Skin of body (tissue), 2 donors: ENCODE measurements around the gene RAI1. TPM values are rescaled to one million over a fixed set of nuclear protein-coding genes. Genes with fewer than 3 reads are reported as not detected.

Experiments
- DNase-seq: peaks from one replicate; lab custom pipeline; 2025; lab: John Stamatoyannopoulos, UW
- total RNA-seq: library from RNA; depleted of rRNA; stranded (reverse); fragments of >200 nt; gene quantifications from one replicate; pipeline ENCODE4 v1.2.3, GENCODE V29; 2014

The RAI1 gene
- total RNA-seq, 1 donor from 2014 or later: 11.4 TPM

GRCh38 chr17:17783116-17783824 is 102.0 kb downstream of the RAI1 start:
- no peak for DNase-seq

- peak; percentile 87 for DNase-seq
These were observed 102.8 kb downstream of the RAI1 start for GRCh38 chr17:17783825-17784656.

- no peak for DNase-seq
These were observed 103.5 kb downstream of the RAI1 start for GRCh38 chr17:17784657-17785267.

GRCh38 chr17:17785407-17785806 is 104.1 kb downstream of the RAI1 start:
- no peak for DNase-seq

GRCh38 chr17:17786998-17787397 is 105.7 kb downstream of the RAI1 start:
- no peak for DNase-seq

GRCh38 chr17:17787568-17787967 is 106.3 kb downstream of the RAI1 start:
- no peak for DNase-seq

- no peak for DNase-seq
These were observed 107.7 kb downstream of the RAI1 start for GRCh38 chr17:17788967-17789366.

GRCh38 chr17:17789410-17789809 is 108.2 kb downstream of the RAI1 start:
- DNase-seq: no peak

GRCh38 chr17:17789828-17790636 is 108.8 kb downstream of the RAI1 start:
- DNase-seq: no peak

- DNase-seq: peak; percentile 40
These were observed 109.6 kb downstream of the RAI1 start for GRCh38 chr17:17790637-17791464.

GRCh38 chr17:17792037-17792550 is 110.8 kb downstream of the RAI1 start:
- no peak for DNase-seq

- peak; percentile 65 for DNase-seq
These were observed 111.5 kb downstream of the RAI1 start for GRCh38 chr17:17792551-17793377.

- no peak for DNase-seq
These were observed 112.3 kb downstream of the RAI1 start for GRCh38 chr17:17793378-17794214.

GRCh38 chr17:17794382-17794781 is 113.1 kb downstream of the RAI1 start:
- no peak for DNase-seq

- no peak for DNase-seq
These were observed 114.0 kb downstream of the RAI1 start for GRCh38 chr17:17795296-17795695.

GRCh38 chr17:17795946-17796786 is 114.9 kb downstream of the RAI1 start:
- DNase-seq: no peak

GRCh38 chr17:17796787-17797061 is 115.5 kb downstream of the RAI1 start:
- DNase-seq: no peak
